A549 (cell line): ENCODE results near the gene NFATC3.

Source experiments
- BHLHE40 ChIP-seq: IDR thresholded peaks from 2 replicates; pipeline ENCODE4 v1.6.1; 2012; ENCODE audit warnings: low read depth, low read length, inconsistent platforms
- CBX8 ChIP-seq: fragments of 200-600 bp; sonication (generic); IDR thresholded peaks from 2 replicates; pipeline ENCODE4 v1.6.1; 2016
- FOSB ChIP-seq: fragments of 250-450 bp; sonication (Bioruptor Pico); IDR thresholded peaks from 2 replicates; pipeline ENCODE4 v1.5.0; 2020; ENCODE audit warnings: mild to moderate bottlenecking, moderate library complexity
- JUN ChIP-seq, 2 experiments: fragments of >200 bp; sonication (Bioruptor Twin); formaldehyde crosslinking; IDR thresholded peaks; 2 replicates in 1 of 2; 3 replicates in 1 of 2; pipeline ENCODE4 v1.6.1; 2016 to 2017
- MYC ChIP-seq: IDR thresholded peaks from 2 replicates; pipeline ENCODE4 v1.6.1; 2012; ENCODE audit warnings: mild to moderate bottlenecking, inconsistent platforms, low read length, improper control_type of control experiment, borderline replicate concordance
- NPAS2 ChIP-seq: fragments of 250-450 bp; sonication (Bioruptor Pico); IDR thresholded peaks from 2 replicates; pipeline ENCODE4 v1.8.0; 2022; ENCODE audit warnings: mild to moderate bottlenecking, moderate library complexity, borderline replicate concordance
- POLR2A ChIP-seq: IDR thresholded peaks from 2 replicates; pipeline ENCODE4 v1.6.1; 2012; ENCODE audit warnings: mild to moderate bottlenecking, low read length
- RAD21 ChIP-seq, 2 experiments: fragments of >200 bp in 1 of 2; sonication (Bioruptor Twin) in 1 of 2; formaldehyde crosslinking in 1 of 2; IDR thresholded peaks in 1 of 2; conservative IDR thresholded peaks in 1 of 2; 2 replicates in 1 of 2; 3 replicates in 1 of 2; pipeline ENCODE4 v1.6.1; 2012 to 2018; ENCODE audit warnings: inconsistent platforms in 1 of 2
- RFX5 ChIP-seq: fragments of 450-650 bp; IDR thresholded peaks from 2 replicates; pipeline ENCODE4 v1.7.1; 2014; ENCODE audit warnings: antibody characterized with exemption, mild to moderate bottlenecking, moderate library complexity
- USF2 ChIP-seq: fragments of 450-650 bp; IDR thresholded peaks from 2 replicates; pipeline ENCODE4 v1.6.1; 2014; ENCODE audit warnings: antibody characterized with exemption
- ZC3H11A ChIP-seq: fragments of 450-650 bp; IDR thresholded peaks from 2 replicates; pipeline ENCODE4 v1.6.1; 2014; ENCODE audit warnings: antibody characterized with exemption, mild to moderate bottlenecking
- TF ChIP-seq, protein P1 (sequence below): IDR thresholded peaks from 2 replicates; pipeline ENCODE4 v1.6.1; 2012
- TF ChIP-seq, protein P2 (sequence below): fragments of >200 bp; sonication (Bioruptor Twin); formaldehyde crosslinking; IDR thresholded peaks from 3 replicates; pipeline ENCODE4 v1.5.1; 2016
- TF ChIP-seq, protein P3 (sequence below): fragments of 200-600 bp; sonication (generic); IDR thresholded peaks from 2 replicates; pipeline ENCODE4 v1.6.1; 2016; ENCODE audit warnings: antibody characterized with exemption, mild to moderate bottlenecking, moderate library complexity

DNA sequence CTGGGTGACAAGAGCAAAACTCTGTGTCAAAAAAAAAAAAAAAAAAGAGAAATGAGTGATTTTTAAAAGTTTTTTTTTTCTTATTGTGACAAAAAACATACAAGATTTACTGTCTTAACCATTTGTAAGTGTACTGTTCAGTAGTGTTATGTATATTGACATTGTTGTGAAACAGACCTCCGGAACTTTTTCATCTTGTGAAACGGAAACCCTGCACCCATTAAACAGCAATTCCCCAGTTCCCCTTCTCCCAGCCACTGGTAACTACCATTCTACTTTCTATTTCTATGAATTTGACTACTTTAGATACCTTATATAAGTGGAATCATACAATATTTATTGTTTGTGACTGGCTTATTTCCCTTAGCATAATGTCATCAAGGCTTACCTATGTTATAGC, 43.4 kb upstream of the NFATC3 start:
- TF ChIP-seq BHLHE40 (no peak), RAD21 (conservative IDR thresholded peaks at IDR 0.05 in 1 of 2, IDR thresholded peaks at IDR 0.05 in 1 of 2) (no peak), NPAS2 (CRISPR knock-in tag) (no peak), FOSB (CRISPR knock-in tag) (no peak), POLR2A (no peak), MYC (no peak), RFX5 (no peak), USF2 (no peak), JUN (IDR thresholded peaks at IDR 0.05) (no peak), CBX8 (no peak), ZC3H11A (no peak)
- TF ChIP-seq, protein P1, sequence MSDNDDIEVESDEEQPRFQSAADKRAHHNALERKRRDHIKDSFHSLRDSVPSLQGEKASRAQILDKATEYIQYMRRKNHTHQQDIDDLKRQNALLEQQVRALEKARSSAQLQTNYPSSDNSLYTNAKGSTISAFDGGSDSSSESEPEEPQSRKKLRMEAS = no peak
- TF ChIP-seq, protein P2, sequence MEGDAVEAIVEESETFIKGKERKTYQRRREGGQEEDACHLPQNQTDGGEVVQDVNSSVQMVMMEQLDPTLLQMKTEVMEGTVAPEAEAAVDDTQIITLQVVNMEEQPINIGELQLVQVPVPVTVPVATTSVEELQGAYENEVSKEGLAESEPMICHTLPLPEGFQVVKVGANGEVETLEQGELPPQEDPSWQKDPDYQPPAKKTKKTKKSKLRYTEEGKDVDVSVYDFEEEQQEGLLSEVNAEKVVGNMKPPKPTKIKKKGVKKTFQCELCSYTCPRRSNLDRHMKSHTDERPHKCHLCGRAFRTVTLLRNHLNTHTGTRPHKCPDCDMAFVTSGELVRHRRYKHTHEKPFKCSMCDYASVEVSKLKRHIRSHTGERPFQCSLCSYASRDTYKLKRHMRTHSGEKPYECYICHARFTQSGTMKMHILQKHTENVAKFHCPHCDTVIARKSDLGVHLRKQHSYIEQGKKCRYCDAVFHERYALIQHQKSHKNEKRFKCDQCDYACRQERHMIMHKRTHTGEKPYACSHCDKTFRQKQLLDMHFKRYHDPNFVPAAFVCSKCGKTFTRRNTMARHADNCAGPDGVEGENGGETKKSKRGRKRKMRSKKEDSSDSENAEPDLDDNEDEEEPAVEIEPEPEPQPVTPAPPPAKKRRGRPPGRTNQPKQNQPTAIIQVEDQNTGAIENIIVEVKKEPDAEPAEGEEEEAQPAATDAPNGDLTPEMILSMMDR = no peak
- TF ChIP-seq, protein P3, sequence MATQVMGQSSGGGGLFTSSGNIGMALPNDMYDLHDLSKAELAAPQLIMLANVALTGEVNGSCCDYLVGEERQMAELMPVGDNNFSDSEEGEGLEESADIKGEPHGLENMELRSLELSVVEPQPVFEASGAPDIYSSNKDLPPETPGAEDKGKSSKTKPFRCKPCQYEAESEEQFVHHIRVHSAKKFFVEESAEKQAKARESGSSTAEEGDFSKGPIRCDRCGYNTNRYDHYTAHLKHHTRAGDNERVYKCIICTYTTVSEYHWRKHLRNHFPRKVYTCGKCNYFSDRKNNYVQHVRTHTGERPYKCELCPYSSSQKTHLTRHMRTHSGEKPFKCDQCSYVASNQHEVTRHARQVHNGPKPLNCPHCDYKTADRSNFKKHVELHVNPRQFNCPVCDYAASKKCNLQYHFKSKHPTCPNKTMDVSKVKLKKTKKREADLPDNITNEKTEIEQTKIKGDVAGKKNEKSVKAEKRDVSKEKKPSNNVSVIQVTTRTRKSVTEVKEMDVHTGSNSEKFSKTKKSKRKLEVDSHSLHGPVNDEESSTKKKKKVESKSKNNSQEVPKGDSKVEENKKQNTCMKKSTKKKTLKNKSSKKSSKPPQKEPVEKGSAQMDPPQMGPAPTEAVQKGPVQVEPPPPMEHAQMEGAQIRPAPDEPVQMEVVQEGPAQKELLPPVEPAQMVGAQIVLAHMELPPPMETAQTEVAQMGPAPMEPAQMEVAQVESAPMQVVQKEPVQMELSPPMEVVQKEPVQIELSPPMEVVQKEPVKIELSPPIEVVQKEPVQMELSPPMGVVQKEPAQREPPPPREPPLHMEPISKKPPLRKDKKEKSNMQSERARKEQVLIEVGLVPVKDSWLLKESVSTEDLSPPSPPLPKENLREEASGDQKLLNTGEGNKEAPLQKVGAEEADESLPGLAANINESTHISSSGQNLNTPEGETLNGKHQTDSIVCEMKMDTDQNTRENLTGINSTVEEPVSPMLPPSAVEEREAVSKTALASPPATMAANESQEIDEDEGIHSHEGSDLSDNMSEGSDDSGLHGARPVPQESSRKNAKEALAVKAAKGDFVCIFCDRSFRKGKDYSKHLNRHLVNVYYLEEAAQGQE = no peak
